Keratinocyte (primary cell): ENCODE results near the gene MMP14.

Source experiments
- EZH2 ChIP-seq: IDR thresholded peaks from one replicate; pipeline ENCODE4 v1.6.1; 2012; ENCODE audit warnings: inconsistent platforms, mild to moderate bottlenecking, low read length, moderate library complexity
- TF ChIP-seq, protein P1 (sequence below), 3 experiments: IDR thresholded peaks in 1 of 3; conservative IDR thresholded peaks in 1 of 3; optimal IDR thresholded peaks in 1 of 3; 2 replicates in 2 of 3; 3 replicates in 1 of 3; pipeline versions ENCODE3 to v1.5.1; 2011; ENCODE audit warnings: low read length in 3 of 3, mild to moderate bottlenecking in 3 of 3, moderate library complexity in 2 of 3, control low read depth in 1 of 3, inconsistent platforms in 1 of 3; ENCODE audit not compliant: insufficient read depth in 2 of 3; ENCODE audit errors: extremely low read depth in 1 of 3

DNA sequence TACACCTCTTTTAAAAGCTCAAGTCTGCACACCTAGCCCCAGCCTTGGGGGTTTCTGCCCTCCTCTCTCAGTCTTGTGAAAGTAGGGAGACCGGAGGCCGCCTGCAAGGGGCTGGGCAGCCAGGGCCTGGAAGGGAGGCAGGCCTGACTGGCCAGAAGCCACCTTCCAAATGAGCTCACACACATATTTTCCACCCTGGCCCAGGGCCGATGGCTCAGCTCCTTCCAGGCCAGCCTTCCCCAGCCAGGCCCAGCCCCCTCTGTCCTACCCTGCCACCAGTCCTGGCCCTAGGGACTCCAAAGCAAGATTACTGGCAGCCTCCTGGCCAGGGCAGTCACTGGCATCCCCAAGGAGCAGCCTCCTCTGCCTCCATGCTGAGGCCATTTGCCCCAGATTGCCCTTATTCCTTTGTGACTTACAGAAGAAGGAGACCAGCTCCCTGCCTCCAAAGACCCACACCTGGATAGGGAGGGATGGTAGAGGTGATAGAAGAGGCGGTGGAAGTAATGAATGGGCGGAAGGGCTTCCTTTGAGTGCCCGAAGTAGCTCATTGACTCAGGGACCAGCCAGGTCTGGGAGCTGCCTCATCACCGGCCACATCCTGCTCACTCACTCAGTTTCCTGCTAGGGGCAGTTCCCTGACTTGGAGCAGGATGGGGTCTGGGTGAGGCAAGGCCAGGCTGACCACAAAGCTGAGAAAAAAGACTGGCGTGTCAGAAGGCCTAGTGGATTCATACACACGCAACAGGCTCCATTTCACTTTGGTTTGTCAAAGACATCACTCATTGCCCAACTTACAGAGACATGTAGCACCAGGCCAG is 14.8 kb downstream of the MMP14 start:
- no peak for TF ChIP-seq EZH2
- TF ChIP-seq, protein P1, sequence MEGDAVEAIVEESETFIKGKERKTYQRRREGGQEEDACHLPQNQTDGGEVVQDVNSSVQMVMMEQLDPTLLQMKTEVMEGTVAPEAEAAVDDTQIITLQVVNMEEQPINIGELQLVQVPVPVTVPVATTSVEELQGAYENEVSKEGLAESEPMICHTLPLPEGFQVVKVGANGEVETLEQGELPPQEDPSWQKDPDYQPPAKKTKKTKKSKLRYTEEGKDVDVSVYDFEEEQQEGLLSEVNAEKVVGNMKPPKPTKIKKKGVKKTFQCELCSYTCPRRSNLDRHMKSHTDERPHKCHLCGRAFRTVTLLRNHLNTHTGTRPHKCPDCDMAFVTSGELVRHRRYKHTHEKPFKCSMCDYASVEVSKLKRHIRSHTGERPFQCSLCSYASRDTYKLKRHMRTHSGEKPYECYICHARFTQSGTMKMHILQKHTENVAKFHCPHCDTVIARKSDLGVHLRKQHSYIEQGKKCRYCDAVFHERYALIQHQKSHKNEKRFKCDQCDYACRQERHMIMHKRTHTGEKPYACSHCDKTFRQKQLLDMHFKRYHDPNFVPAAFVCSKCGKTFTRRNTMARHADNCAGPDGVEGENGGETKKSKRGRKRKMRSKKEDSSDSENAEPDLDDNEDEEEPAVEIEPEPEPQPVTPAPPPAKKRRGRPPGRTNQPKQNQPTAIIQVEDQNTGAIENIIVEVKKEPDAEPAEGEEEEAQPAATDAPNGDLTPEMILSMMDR (optimal IDR thresholded peaks at IDR 0.05 in 1 of 3, IDR thresholded peaks at IDR 0.05 in 1 of 3, conservative IDR thresholded peaks at IDR 0.05 in 1 of 3; ENCODE audit: extremely low read depth in 1 of 3, insufficient read depth in 2 of 3, low read length in 3 of 3), result no peak
